Measurements from ENCODE around the gene ACE. TPM values are rescaled to one million over a fixed set of nuclear protein-coding genes. Genes with fewer than 3 reads are reported as not detected.
A peak's percentile ranks its signal among the peaks of the same experiment; 100 is the strongest.

ACE gene
- total and polyA plus RNA-seq, 4 donors, result 1.1 to 6.9 (median 2.4) TPM

GRCh38 chr17:63477480-63478440 lies 899 bp downstream of the ACE start (continued):
- TF ChIP-seq TAF1 (conservative IDR thresholded peaks at IDR 0.05) (no peak), RXRA (IDR thresholded peaks at IDR 0.05) (no peak), MAX (IDR thresholded peaks at IDR 0.05) (no peak), GABPA (IDR thresholded peaks at IDR 0.05 in 1 of 2, conservative IDR thresholded peaks at IDR 0.05 in 1 of 2) (no peak)

GRCh38 chr17:63478814-63479494 lies 2.1 kb downstream of the ACE start:
- H3K27ac ChIP-seq (ENCODE audit: low read depth in 1 of 2, low read length in 2 of 2), result no peak overlapping the region
- H3K4me3 ChIP-seq (ENCODE audit: low read depth in 1 of 3, low read length in 3 of 3), result no peak overlapping the region
- no peaks in the 10 kb centered on the region for H3K36me3 ChIP-seq (ENCODE audit: control insufficient read depth in 4 of 4, insufficient read depth in 3 of 4, low read depth in 1 of 4, low read length in 3 of 4)
- DNase-seq (ENCODE audit: low spot score), result peak; percentile 65
- whole genome bisulfite sequencing, result 45% methylated on average over 16 of the region's 16 CpGs
- no peak overlapping the region for H3K9ac ChIP-seq (ENCODE audit: low read depth in 1 of 2, low read length in 2 of 2)
- no peak for TF ChIP-seq FOXA1 (IDR thresholded peaks at IDR 0.05)
- peak; percentile 77 for TF ChIP-seq CTCF (IDR thresholded peaks at IDR 0.05; ENCODE audit: low read depth, low read length, missing input control)
- no peak for TF ChIP-seq YY1 (IDR thresholded peaks at IDR 0.05)
- peak; percentile 80 to 90 for TF ChIP-seq RAD21 (IDR thresholded peaks at IDR 0.05)
- peaks cover 5 to 16% (median 10%) of the 10 kb centered on the region in 4 donors for H3K4me1 ChIP-seq (ENCODE audit: control insufficient read depth in 4 of 4, insufficient read depth in 4 of 4, low read length in 3 of 4)
- H3K9me3 ChIP-seq (ENCODE audit: control insufficient read depth in 4 of 4, low read length in 3 of 4), result no peaks in the 10 kb centered on the region
- peaks cover 0 to 8% (median 4%) of the 10 kb centered on the region in 4 donors for H3K27me3 ChIP-seq (ENCODE audit: control insufficient read depth in 4 of 4, insufficient read depth in 4 of 4, low read length in 3 of 4)

- no peak for TF ChIP-seq GABPA (IDR thresholded peaks at IDR 0.05 in 1 of 2, conservative IDR thresholded peaks at IDR 0.05 in 1 of 2)
- TF ChIP-seq JUND (IDR thresholded peaks at IDR 0.05), result no peak
- no peak for TF ChIP-seq MAX (IDR thresholded peaks at IDR 0.05)
- TF ChIP-seq RAD21 (IDR thresholded peaks at IDR 0.05), result no peak
- no peak for TF ChIP-seq FOXA2 (IDR thresholded peaks at IDR 0.05)
- TF ChIP-seq RXRA (IDR thresholded peaks at IDR 0.05), result no peak
- TF ChIP-seq NR2F2 (IDR thresholded peaks at IDR 0.05), result no peak
- TF ChIP-seq ATF3 (IDR thresholded peaks at IDR 0.05), result no peak
- no peak for TF ChIP-seq YY1 (IDR thresholded peaks at IDR 0.05)
- no peak for TF ChIP-seq CTCF (IDR thresholded peaks at IDR 0.05; ENCODE audit: low read depth, low read length, missing input control)
- H3K27ac ChIP-seq (ENCODE audit: low read depth in 1 of 2, low read length in 2 of 2), result no peak overlapping the region
- H3K4me1 ChIP-seq (ENCODE audit: control insufficient read depth in 4 of 4, insufficient read depth in 4 of 4, low read length in 3 of 4), result peaks cover 5 to 16% (median 10%) of the 10 kb centered on the region in 4 donors
- H3K9me3 ChIP-seq (ENCODE audit: control insufficient read depth in 4 of 4, low read length in 3 of 4), result no peaks in the 10 kb centered on the region
- H3K4me3 ChIP-seq (ENCODE audit: low read depth in 1 of 3, low read length in 3 of 3), result no peak overlapping the region
- no peak for DNase-seq (ENCODE audit: low spot score)
- WGBS, result 83% methylated on average over 17 of the region's 17 CpGs
- no peak overlapping the region for H3K9ac ChIP-seq (ENCODE audit: low read depth in 1 of 2, low read length in 2 of 2)
- no peaks in the 10 kb centered on the region for H3K36me3 ChIP-seq (ENCODE audit: control insufficient read depth in 4 of 4, insufficient read depth in 3 of 4, low read depth in 1 of 4, low read length in 3 of 4)
- H3K27me3 ChIP-seq (ENCODE audit: control insufficient read depth in 4 of 4, insufficient read depth in 4 of 4, low read length in 3 of 4), result peaks cover 0 to 8% (median 4%) of the 10 kb centered on the region in 4 donors
These were observed 2.8 kb downstream of the ACE start for GRCh38 chr17:63479495-63480184.
